SK-N-SH treated with all-trans-retinoic acid at 6 μM for 48 hours (cell line): ENCODE data around the gene VPS35L.

Experiments used
- ATAC-seq: fragments of 200-7000 bp; cut with Tn5 transposase; 3 replicates; pipeline ENCODE4 v1.9.1; 2020; ENCODE audit warnings: mild to moderate bottlenecking, moderate library complexity
- ARNTL ChIP-seq: fragments of 450-650 bp; formaldehyde crosslinking; IDR thresholded peaks from 2 replicates; pipeline ENCODE4 v1.5.0; 2020; ENCODE audit warnings: low read depth, mild to moderate bottlenecking, moderate library complexity, borderline replicate concordance
- BACH2 ChIP-seq: fragments of 250-450 bp; sonication (Bioruptor Pico); IDR thresholded peaks from 2 replicates; pipeline ENCODE4 v1.9.0; 2021; ENCODE audit warnings: mild to moderate bottlenecking, borderline replicate concordance
- CSDC2 ChIP-seq: fragments of 250-450 bp; sonication (Bioruptor Pico); IDR thresholded peaks from 2 replicates; pipeline ENCODE4 v1.5.0; 2020; ENCODE audit warnings: mild to moderate bottlenecking, moderate library complexity
- CSRNP3 ChIP-seq: fragments of 250-450 bp; sonication (Bioruptor Pico); IDR thresholded peaks from 2 replicates; pipeline ENCODE4 v1.5.1; 2021; ENCODE audit warnings: mild to moderate bottlenecking, moderate library complexity
- ESRRG ChIP-seq: fragments of 250-450 bp; sonication (Bioruptor Pico); IDR thresholded peaks from 2 replicates; pipeline ENCODE4 v1.6.1; 2021; ENCODE audit warnings: mild to moderate bottlenecking
- GLIS3 ChIP-seq: fragments of 250-450 bp; sonication (Bioruptor Pico); IDR thresholded peaks from 2 replicates; pipeline ENCODE4 v1.5.0; 2020; ENCODE audit warnings: mild to moderate bottlenecking, moderate library complexity
- ISL1 ChIP-seq: fragments of 250-450 bp; sonication (Bioruptor Pico); IDR thresholded peaks from 2 replicates; pipeline ENCODE4 v2.1.2; 2022; ENCODE audit warnings: mild to moderate bottlenecking, moderate library complexity
- OSR1 ChIP-seq: fragments of 250-450 bp; sonication (Bioruptor Pico); IDR thresholded peaks from 2 replicates; pipeline ENCODE4 v1.8.0; 2022; ENCODE audit warnings: moderate library complexity, mild to moderate bottlenecking, inconsistent platforms
- PATZ1 ChIP-seq: fragments of 250-450 bp; sonication (Bioruptor Pico); IDR thresholded peaks from 2 replicates; pipeline ENCODE4 v1.8.0; 2020; ENCODE audit warnings: mild to moderate bottlenecking, moderate library complexity, borderline replicate concordance
- PPARA ChIP-seq: fragments of 250-450 bp; sonication (Bioruptor Pico); IDR thresholded peaks from 2 replicates; pipeline ENCODE4 v1.5.0; 2020; ENCODE audit warnings: mild to moderate bottlenecking, borderline replicate concordance
- RARB ChIP-seq: fragments of 250-450 bp; sonication (Bioruptor Pico); IDR thresholded peaks from 2 replicates; pipeline ENCODE4 v1.8.0; 2021; ENCODE audit warnings: mild to moderate bottlenecking, moderate library complexity
- SNAI2 ChIP-seq: fragments of 250-450 bp; sonication (Bioruptor Pico); IDR thresholded peaks from 2 replicates; pipeline ENCODE4 v1.5.0; 2020; ENCODE audit warnings: mild to moderate bottlenecking, moderate library complexity
- TCF4 ChIP-seq: fragments of 250-450 bp; sonication (Bioruptor Pico); IDR thresholded peaks from 2 replicates; pipeline ENCODE4 v1.8.0; 2021; ENCODE audit warnings: mild to moderate bottlenecking, moderate library complexity, borderline replicate concordance
- TOX ChIP-seq: fragments of 250-450 bp; sonication (Bioruptor Pico); IDR thresholded peaks from 2 replicates; pipeline ENCODE4 v1.8.0; 2021; ENCODE audit warnings: mild to moderate bottlenecking, moderate library complexity, borderline replicate concordance
- ZC3H10 ChIP-seq: fragments of 250-450 bp; sonication (Bioruptor Pico); IDR thresholded peaks from 2 replicates; pipeline ENCODE4 v1.5.1; 2021; ENCODE audit warnings: mild to moderate bottlenecking, moderate library complexity
- ZFP3 ChIP-seq: fragments of 250-450 bp; sonication (Bioruptor Pico); IDR thresholded peaks from 2 replicates; pipeline ENCODE4 v1.5.0; 2020; ENCODE audit warnings: mild to moderate bottlenecking, moderate library complexity
- ZFP30 ChIP-seq: fragments of 450-650 bp; formaldehyde crosslinking; IDR thresholded peaks from 2 replicates; pipeline ENCODE4 v1.5.0; 2022; ENCODE audit warnings: mild to moderate bottlenecking, moderate library complexity
- ZNF565 ChIP-seq: fragments of 450-650 bp; formaldehyde crosslinking; conservative IDR thresholded peaks from 2 replicates; pipeline ENCODE4 v1.5.0; 2020; ENCODE audit warnings: low read depth, mild to moderate bottlenecking, moderate library complexity
- ZNF8 ChIP-seq: fragments of 450-650 bp; formaldehyde crosslinking; IDR thresholded peaks from 2 replicates; pipeline ENCODE4 v1.5.0; 2020; ENCODE audit warnings: mild to moderate bottlenecking, moderate library complexity
- TF ChIP-seq, protein P1 (sequence below): fragments of 250-450 bp; sonication (Bioruptor Pico); IDR thresholded peaks from 2 replicates; pipeline ENCODE4 v1.5.0; 2020; ENCODE audit warnings: mild to moderate bottlenecking, moderate library complexity
- TF ChIP-seq, protein P2 (sequence below): fragments of 250-450 bp; sonication (Bioruptor Pico); IDR thresholded peaks from 2 replicates; pipeline ENCODE4 v1.5.1; 2020; ENCODE audit warnings: low read depth, mild to moderate bottlenecking, moderate library complexity
- TF ChIP-seq, protein P3 (sequence below): fragments of 250-450 bp; sonication (Bioruptor Pico); IDR thresholded peaks from 2 replicates; pipeline ENCODE4 v1.8.0; 2021; ENCODE audit warnings: low read depth, mild to moderate bottlenecking, moderate library complexity, borderline replicate concordance

The VPS35L gene

DNA sequence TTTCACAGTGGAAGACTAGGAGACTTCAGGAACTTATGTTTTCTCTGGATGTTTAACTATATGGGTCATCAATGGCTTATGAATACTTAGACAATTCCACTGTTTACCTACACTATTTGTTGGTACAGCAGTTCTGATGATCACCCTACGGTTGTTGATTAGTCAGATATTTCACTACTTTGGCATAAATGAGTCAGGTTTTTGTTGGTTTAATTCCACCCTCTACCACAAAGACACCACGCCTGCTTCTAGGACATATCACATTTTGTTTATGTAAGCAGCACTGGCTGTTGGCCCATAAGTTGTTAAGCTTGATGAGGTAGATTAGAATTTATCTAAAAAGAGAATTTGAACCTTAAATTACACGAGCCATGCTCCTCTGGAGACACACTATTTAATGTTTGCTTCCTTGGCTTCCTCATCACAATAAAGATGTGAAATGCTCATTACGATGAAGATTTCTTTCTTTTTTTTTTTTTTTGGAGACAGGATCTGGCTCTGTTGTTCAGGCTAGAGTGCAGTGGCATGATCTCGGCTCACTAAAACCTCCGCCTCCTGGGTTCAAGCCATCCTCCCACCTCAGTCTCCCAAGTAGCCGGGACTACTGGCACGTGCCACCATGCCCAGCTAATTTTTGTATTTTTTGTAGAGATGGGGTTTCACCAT lies 37.9 kb upstream of the VPS35L start:
- ATAC-seq: no peak
- TF ChIP-seq ZFP3: no peak
- no peak for TF ChIP-seq BACH2 (CRISPR knock-in tag)
- no peak for TF ChIP-seq OSR1 (CRISPR knock-in tag)
- no peak for TF ChIP-seq ARNTL (CRISPR knock-in tag)

DNA sequence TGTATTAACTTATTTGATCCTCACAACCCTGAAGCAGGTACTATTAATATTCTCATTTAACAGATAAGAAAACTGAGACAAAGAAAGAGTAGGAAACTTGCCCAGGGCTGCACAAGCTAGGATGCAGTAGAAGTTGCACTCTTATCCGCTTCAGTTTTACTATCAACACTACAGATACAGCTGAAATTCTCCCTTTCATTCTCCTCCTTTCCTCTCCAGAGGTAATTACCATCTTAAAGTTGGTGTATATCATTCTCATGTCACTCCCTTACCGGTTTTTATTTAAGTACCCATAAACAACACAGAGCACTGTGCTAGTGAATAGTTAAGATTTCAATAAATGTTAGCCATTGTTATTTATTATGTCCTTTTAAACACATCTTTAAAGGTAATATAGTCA lies 37.1 kb upstream of the VPS35L start:
- no peak for TF ChIP-seq GLIS3 (CRISPR knock-in tag)
- no peak for TF ChIP-seq SNAI2
- TF ChIP-seq ZNF8: no peak
- no peak for TF ChIP-seq PATZ1
- TF ChIP-seq ZNF565 (CRISPR knock-in tag): no peak
- TF ChIP-seq BACH2 (CRISPR knock-in tag): no peak
- TF ChIP-seq ARNTL (CRISPR knock-in tag): no peak
- TF ChIP-seq ZFP30: no peak
- no peak for TF ChIP-seq ESRRG (CRISPR knock-in tag)
- no peak for TF ChIP-seq TCF4
- TF ChIP-seq, protein P1, sequence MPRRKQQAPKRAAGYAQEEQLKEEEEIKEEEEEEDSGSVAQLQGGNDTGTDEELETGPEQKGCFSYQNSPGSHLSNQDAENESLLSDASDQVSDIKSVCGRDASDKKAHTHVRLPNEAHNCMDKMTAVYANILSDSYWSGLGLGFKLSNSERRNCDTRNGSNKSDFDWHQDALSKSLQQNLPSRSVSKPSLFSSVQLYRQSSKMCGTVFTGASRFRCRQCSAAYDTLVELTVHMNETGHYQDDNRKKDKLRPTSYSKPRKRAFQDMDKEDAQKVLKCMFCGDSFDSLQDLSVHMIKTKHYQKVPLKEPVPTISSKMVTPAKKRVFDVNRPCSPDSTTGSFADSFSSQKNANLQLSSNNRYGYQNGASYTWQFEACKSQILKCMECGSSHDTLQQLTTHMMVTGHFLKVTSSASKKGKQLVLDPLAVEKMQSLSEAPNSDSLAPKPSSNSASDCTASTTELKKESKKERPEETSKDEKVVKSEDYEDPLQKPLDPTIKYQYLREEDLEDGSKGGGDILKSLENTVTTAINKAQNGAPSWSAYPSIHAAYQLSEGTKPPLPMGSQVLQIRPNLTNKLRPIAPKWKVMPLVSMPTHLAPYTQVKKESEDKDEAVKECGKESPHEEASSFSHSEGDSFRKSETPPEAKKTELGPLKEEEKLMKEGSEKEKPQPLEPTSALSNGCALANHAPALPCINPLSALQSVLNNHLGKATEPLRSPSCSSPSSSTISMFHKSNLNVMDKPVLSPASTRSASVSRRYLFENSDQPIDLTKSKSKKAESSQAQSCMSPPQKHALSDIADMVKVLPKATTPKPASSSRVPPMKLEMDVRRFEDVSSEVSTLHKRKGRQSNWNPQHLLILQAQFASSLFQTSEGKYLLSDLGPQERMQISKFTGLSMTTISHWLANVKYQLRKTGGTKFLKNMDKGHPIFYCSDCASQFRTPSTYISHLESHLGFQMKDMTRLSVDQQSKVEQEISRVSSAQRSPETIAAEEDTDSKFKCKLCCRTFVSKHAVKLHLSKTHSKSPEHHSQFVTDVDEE (CRISPR knock-in tag): no peak
- TF ChIP-seq TOX (CRISPR knock-in tag): no peak
- TF ChIP-seq PPARA (CRISPR knock-in tag): no peak
- TF ChIP-seq CSDC2 (CRISPR knock-in tag): no peak
- TF ChIP-seq OSR1 (CRISPR knock-in tag): no peak
- no peak for TF ChIP-seq RARB (CRISPR knock-in tag)
- no peak for TF ChIP-seq ZC3H10 (CRISPR knock-in tag)
- TF ChIP-seq, protein P2, sequence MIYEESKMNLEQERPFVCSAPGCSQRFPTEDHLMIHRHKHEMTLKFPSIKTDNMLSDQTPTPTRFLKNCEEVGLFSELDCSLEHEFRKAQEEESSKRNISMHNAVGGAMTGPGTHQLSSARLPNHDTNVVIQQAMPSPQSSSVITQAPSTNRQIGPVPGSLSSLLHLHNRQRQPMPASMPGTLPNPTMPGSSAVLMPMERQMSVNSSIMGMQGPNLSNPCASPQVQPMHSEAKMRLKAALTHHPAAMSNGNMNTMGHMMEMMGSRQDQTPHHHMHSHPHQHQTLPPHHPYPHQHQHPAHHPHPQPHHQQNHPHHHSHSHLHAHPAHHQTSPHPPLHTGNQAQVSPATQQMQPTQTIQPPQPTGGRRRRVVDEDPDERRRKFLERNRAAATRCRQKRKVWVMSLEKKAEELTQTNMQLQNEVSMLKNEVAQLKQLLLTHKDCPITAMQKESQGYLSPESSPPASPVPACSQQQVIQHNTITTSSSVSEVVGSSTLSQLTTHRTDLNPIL (CRISPR knock-in tag): no peak
- TF ChIP-seq CSRNP3 (CRISPR knock-in tag): no peak
- TF ChIP-seq, protein P3, sequence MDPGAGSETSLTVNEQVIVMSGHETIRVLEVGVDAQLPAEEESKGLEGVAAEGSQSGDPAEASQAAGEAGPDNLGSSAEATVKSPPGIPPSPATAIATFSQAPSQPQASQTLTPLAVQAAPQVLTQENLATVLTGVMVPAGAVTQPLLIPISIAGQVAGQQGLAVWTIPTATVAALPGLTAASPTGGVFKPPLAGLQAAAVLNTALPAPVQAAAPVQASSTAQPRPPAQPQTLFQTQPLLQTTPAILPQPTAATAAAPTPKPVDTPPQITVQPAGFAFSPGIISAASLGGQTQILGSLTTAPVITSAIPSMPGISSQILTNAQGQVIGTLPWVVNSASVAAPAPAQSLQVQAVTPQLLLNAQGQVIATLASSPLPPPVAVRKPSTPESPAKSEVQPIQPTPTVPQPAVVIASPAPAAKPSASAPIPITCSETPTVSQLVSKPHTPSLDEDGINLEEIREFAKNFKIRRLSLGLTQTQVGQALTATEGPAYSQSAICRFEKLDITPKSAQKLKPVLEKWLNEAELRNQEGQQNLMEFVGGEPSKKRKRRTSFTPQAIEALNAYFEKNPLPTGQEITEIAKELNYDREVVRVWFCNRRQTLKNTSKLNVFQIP (CRISPR knock-in tag): no peak
- TF ChIP-seq, all 23 proteins: peak for 0

GRCh38 chr16:19520861-19521331 lies 34.6 kb upstream of the VPS35L start:
- no peak for ATAC-seq
- TF ChIP-seq CSRNP3 (CRISPR knock-in tag) (no peak), SNAI2 (no peak), ZFP30 (no peak), GLIS3 (CRISPR knock-in tag) (no peak), PPARA (CRISPR knock-in tag) (no peak), ISL1 (CRISPR knock-in tag) (no peak), BACH2 (CRISPR knock-in tag) (no peak), TCF4 (no peak), TOX (CRISPR knock-in tag) (no peak), ESRRG (CRISPR knock-in tag) (no peak)
- TF ChIP-seq, protein P3 (CRISPR knock-in tag): no peak
- TF ChIP-seq, protein P2 (CRISPR knock-in tag): no peak

More for the DNA sequence above, 37.1 kb upstream of the VPS35L start:
- no peak for ATAC-seq
